Gastrocnemius medialis (tissue), 4 donors: Measurements from ENCODE around the gene NEDD4L.

Source experiments
- POLR2A ChIP-seq, 2 donors: fragments of 450-650 bp; IDR thresholded peaks; one replicate each; pipeline ENCODE4 v1.6.1; 2017; ENCODE audit warnings: antibody characterized with exemption in 2 of 2, mild to moderate bottlenecking in 2 of 2, moderate library complexity in 2 of 2
- TF ChIP-seq, protein P1 (sequence below), 5 experiments: fragments of 450-650 bp in 3 of 5; fragments of 200-600 bp in 2 of 5; sonication (generic) in 2 of 5; IDR thresholded peaks in 4 of 5; conservative IDR thresholded peaks in 1 of 5; 1 replicate in 4 of 5; 2 replicates in 1 of 5; pipeline ENCODE4 v1.5.1; 2016 to 2019; ENCODE audit warnings: antibody characterized with exemption in 5 of 5, mild to moderate bottlenecking in 3 of 5, moderate library complexity in 3 of 5

- TF ChIP-seq, protein P1, sequence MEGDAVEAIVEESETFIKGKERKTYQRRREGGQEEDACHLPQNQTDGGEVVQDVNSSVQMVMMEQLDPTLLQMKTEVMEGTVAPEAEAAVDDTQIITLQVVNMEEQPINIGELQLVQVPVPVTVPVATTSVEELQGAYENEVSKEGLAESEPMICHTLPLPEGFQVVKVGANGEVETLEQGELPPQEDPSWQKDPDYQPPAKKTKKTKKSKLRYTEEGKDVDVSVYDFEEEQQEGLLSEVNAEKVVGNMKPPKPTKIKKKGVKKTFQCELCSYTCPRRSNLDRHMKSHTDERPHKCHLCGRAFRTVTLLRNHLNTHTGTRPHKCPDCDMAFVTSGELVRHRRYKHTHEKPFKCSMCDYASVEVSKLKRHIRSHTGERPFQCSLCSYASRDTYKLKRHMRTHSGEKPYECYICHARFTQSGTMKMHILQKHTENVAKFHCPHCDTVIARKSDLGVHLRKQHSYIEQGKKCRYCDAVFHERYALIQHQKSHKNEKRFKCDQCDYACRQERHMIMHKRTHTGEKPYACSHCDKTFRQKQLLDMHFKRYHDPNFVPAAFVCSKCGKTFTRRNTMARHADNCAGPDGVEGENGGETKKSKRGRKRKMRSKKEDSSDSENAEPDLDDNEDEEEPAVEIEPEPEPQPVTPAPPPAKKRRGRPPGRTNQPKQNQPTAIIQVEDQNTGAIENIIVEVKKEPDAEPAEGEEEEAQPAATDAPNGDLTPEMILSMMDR (IDR thresholded peaks at IDR 0.05 in 4 of 5, conservative IDR thresholded peaks at IDR 0.05 in 1 of 5), result no peak
- no peak for TF ChIP-seq POLR2A (IDR thresholded peaks at IDR 0.05)
These were observed 105.0 kb downstream of the NEDD4L start for GRCh38 chr18:58148954-58149471.
